ENCODE data around the gene CYP11A1.

DNA sequence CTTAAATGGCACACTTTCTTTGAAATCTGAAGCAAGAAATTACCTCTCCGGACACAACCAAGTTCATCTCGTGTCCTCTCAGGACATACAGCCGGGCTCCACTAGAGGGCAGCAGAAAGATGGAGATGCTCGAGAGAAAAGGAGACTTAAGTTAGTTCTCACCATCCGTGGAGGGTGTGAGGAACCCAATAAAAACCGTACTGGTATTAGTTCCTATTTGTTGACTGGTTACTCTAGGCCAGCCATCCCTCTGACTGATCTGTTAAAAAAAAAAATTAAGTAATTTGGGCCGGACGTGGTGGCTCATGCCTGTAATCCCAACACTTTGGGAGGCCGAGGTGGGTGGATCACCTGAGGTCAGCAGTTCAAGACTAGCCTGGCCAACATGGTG, 7.9 kb upstream of the CYP11A1 start:
- TF ChIP-seq, protein P1, sequence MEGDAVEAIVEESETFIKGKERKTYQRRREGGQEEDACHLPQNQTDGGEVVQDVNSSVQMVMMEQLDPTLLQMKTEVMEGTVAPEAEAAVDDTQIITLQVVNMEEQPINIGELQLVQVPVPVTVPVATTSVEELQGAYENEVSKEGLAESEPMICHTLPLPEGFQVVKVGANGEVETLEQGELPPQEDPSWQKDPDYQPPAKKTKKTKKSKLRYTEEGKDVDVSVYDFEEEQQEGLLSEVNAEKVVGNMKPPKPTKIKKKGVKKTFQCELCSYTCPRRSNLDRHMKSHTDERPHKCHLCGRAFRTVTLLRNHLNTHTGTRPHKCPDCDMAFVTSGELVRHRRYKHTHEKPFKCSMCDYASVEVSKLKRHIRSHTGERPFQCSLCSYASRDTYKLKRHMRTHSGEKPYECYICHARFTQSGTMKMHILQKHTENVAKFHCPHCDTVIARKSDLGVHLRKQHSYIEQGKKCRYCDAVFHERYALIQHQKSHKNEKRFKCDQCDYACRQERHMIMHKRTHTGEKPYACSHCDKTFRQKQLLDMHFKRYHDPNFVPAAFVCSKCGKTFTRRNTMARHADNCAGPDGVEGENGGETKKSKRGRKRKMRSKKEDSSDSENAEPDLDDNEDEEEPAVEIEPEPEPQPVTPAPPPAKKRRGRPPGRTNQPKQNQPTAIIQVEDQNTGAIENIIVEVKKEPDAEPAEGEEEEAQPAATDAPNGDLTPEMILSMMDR (IDR thresholded peaks at IDR 0.05): peak; percentile 76 to 89 (median 88)
- no peak for TF ChIP-seq EP300 (IDR thresholded peaks at IDR 0.05)
- no peak for TF ChIP-seq POLR2A (IDR thresholded peaks at IDR 0.05)

All from gastroesophageal sphincter (tissue), 3 donors.